ENCODE data around the gene PPCDC. TPM values are rescaled to one million over a fixed set of nuclear protein-coding genes. Genes with fewer than 3 reads are reported as not detected.
A peak's percentile ranks its signal among the peaks of the same experiment; 100 is the strongest.

The PPCDC gene
- total RNA-seq, 1 donor, result 17.4 TPM

- H3K9me3 ChIP-seq (ENCODE audit: low read depth, low read length), result no peaks in the 10 kb centered on the region
- no peak overlapping the region for H3K4me3 ChIP-seq (ENCODE audit: low read length)
- H3K4me1 ChIP-seq (ENCODE audit: insufficient read depth, low read length), result peaks cover 70% of the 10 kb centered on the region
- no peaks in the 10 kb centered on the region for H3K27me3 ChIP-seq (ENCODE audit: insufficient read depth, low read length)
Observed at GRCh38 chr15:75028991-75029377, 5.6 kb downstream of the PPCDC start.

DNA sequence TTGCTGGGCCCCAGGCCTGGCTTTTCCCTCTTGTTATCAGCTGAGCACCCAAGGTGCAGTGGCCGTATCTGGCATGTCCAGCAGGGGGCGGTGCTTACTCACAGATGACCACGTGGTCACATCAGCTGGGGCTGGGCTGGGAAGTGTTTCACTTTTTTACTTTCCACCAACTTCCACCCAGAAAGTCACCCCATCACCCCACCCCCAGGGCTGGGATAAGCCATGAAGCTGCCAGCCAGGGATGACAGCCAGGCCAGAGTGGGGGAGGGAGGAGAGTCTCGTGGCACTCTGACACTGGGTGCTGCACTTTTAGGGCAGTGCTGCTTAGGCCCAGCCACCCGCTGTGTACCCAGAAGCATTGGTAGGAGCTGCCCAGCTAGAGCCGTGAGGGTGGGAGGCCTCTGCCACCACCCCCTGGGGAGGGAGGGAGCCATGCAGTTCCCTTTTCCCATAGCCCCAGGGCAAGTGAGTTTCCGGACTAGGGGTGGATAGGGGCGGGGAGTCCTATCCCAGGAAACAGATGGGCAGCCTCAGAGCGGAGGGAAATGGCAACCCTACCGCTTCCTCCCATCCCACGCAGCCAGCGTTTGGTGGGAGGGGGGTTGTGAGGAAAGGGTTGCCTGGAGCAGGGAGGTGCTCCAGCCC, 6.1 kb downstream of the PPCDC start:
- no peaks in the 10 kb centered on the region for H3K9me3 ChIP-seq (ENCODE audit: low read depth, low read length)
- no peak overlapping the region for H3K4me3 ChIP-seq (ENCODE audit: low read length)

DNA sequence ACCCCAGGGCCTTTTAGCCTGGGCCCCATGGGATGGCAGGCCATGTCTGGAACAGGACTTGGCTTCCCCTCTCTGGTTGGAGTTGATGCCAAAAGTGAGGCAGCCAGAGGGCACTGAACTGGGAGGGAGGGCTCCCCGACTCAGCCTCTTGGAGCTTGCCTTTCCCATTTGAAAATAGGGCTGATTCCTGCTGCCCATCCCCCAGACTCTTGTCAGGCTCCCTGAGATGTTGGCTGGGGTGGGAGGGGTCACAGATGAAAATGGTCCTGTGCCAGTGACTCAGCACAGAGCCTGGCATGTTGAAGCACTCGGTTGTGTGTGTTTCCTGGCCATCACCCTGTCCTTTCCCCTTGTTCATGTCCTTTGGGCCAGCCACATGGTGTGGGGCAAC, 6.6 kb downstream of the PPCDC start:
- Histone ChIP-seq H3K4me1 (ENCODE audit: insufficient read depth, low read length) (peaks cover 70% of the 10 kb centered on the region), H3K9me3 (ENCODE audit: low read depth, low read length) (no peaks in the 10 kb centered on the region), H3K4me3 (ENCODE audit: low read length) (no peak overlapping the region), H3K27me3 (ENCODE audit: insufficient read depth, low read length) (no peaks in the 10 kb centered on the region)

More for the DNA sequence above, 6.1 kb downstream of the PPCDC start:
- H3K27me3 ChIP-seq (ENCODE audit: insufficient read depth, low read length), result no peaks in the 10 kb centered on the region
- peaks cover 70% of the 10 kb centered on the region for H3K4me1 ChIP-seq (ENCODE audit: insufficient read depth, low read length)

- Histone ChIP-seq H3K27me3 (ENCODE audit: insufficient read depth, low read length) (no peaks in the 10 kb centered on the region), H3K4me3 (ENCODE audit: low read length) (no peak overlapping the region), H3K9me3 (ENCODE audit: low read depth, low read length) (no peaks in the 10 kb centered on the region), H3K4me1 (ENCODE audit: insufficient read depth, low read length) (peaks cover 69% of the 10 kb centered on the region)
Observed at GRCh38 chr15:75030424-75030823, 7.0 kb downstream of the PPCDC start.

GRCh38 chr15:75031848-75032247, 8.5 kb downstream of the PPCDC start:
- Histone ChIP-seq H3K9me3 (ENCODE audit: low read depth, low read length) (no peaks in the 10 kb centered on the region), H3K4me1 (ENCODE audit: insufficient read depth, low read length) (peaks cover 65% of the 10 kb centered on the region), H3K4me3 (ENCODE audit: low read length) (no peak overlapping the region), H3K27me3 (ENCODE audit: insufficient read depth, low read length) (no peaks in the 10 kb centered on the region)

- Histone ChIP-seq H3K9me3 (ENCODE audit: low read depth, low read length) (no peaks in the 10 kb centered on the region), H3K4me3 (ENCODE audit: low read length) (no peak overlapping the region), H3K27me3 (ENCODE audit: insufficient read depth, low read length) (no peaks in the 10 kb centered on the region), H3K4me1 (ENCODE audit: insufficient read depth, low read length) (peaks cover 69% of the 10 kb centered on the region)
Observed at GRCh38 chr15:75032395-75032794, 9.0 kb downstream of the PPCDC start.

GRCh38 chr15:75033809-75034208, 10.4 kb downstream of the PPCDC start:
- Histone ChIP-seq H3K4me3 (ENCODE audit: low read length) (no peak overlapping the region), H3K4me1 (ENCODE audit: insufficient read depth, low read length) (peaks cover 79% of the 10 kb centered on the region), H3K9me3 (ENCODE audit: low read depth, low read length) (no peaks in the 10 kb centered on the region), H3K27me3 (ENCODE audit: insufficient read depth, low read length) (no peaks in the 10 kb centered on the region)

- no peak overlapping the region for H3K4me3 ChIP-seq (ENCODE audit: low read length)
- peaks cover 78% of the 10 kb centered on the region for H3K4me1 ChIP-seq (ENCODE audit: insufficient read depth, low read length)
- H3K27me3 ChIP-seq (ENCODE audit: insufficient read depth, low read length), result no peaks in the 10 kb centered on the region
- no peaks in the 10 kb centered on the region for H3K9me3 ChIP-seq (ENCODE audit: low read depth, low read length)
Observed at GRCh38 chr15:75034615-75035014, 11.2 kb downstream of the PPCDC start.

DNA sequence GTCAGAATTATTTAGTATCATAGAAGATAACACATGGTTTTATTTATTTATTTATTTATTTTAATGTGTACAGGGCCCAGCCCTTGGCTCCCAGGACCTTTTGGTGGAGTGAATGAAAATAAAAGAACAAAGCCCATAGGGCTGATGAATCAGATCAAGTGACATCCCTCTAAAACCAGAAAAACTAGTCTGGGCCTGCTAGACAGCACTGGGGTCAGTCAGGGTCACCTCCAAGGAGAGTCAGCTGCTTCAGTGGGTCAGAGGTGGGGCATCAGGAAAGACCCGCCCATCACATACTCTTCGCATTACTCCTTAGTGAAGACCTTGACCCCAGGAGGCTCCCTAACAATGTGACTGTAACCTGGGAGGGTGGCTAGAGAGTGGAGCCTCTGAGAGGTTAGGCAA, 12.8 kb downstream of the PPCDC start:
- no peaks in the 10 kb centered on the region for H3K9me3 ChIP-seq (ENCODE audit: low read depth, low read length)
- no peaks in the 10 kb centered on the region for H3K27me3 ChIP-seq (ENCODE audit: insufficient read depth, low read length)
- no peak overlapping the region for H3K4me3 ChIP-seq (ENCODE audit: low read length)
- peaks cover 69% of the 10 kb centered on the region for H3K4me1 ChIP-seq (ENCODE audit: insufficient read depth, low read length)

DNA sequence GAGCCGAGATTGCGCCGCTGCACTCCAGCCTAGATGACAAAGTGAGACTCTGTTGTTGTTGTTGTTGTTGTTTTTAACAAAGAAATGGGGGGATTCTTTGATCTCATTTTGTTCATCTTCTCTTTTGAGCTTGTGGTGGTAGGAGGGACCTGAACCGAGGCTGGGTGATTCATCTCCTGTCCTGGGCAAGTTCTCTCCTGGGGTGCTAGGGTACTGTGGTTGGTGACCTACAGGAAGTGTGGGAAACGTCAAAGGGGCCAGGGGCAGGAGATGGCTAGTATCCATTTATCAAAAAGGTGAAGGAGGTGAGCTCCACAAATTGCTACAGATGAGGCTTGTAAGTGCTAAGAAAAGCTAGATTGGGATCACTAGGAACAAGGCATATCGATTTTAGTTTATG, 14.3 kb downstream of the PPCDC start:
- no peaks in the 10 kb centered on the region for H3K27me3 ChIP-seq (ENCODE audit: insufficient read depth, low read length)
- peaks cover 71% of the 10 kb centered on the region for H3K4me1 ChIP-seq (ENCODE audit: insufficient read depth, low read length)
- H3K9me3 ChIP-seq (ENCODE audit: low read depth, low read length), result no peaks in the 10 kb centered on the region
- no peak overlapping the region for H3K4me3 ChIP-seq (ENCODE audit: low read length)

- Histone ChIP-seq H3K4me1 (ENCODE audit: insufficient read depth, low read length) (peaks cover 72% of the 10 kb centered on the region), H3K4me3 (ENCODE audit: low read length) (no peak overlapping the region), H3K27me3 (ENCODE audit: insufficient read depth, low read length) (no peaks in the 10 kb centered on the region), H3K9me3 (ENCODE audit: low read depth, low read length) (no peaks in the 10 kb centered on the region)
Observed at GRCh38 chr15:75038231-75038630, 14.8 kb downstream of the PPCDC start.

DNA sequence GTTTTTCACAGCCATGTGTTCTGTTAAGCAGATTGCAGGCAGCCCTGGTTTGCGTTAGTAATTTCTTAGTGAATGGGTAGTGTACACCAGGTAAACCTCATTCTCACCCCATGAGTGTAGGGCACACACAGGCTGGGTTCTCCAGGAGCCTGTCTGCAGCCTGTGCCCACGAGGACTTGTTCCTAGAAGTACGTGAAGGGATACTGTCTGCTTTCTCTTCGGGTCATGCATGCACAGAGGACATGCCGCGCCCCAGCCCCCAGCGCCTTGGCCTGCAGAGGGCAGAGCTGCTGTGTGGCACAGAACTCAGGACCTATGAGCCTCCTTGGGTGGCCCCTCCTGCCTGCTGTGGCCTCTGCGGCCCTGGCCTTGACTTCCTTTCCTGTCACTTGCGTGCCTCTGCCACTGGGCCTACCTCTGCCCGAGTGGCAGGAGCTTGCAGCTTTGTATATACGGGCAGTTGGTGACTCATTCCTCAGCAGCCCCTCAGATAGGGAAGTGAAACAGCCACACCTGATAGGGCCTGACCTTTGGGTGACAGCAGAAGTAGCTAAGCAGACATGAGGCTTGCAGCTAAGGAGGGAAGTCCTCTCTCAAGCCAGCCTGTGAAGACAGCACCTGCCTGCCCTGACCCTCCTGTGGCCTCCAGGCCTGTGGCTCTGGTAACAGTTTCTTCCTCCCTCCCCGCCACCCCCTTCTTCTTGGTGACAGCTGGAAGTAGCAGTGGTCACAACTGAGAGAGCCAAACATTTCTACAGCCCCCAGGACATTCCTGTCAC, 19.5 kb downstream of the PPCDC start:
- Histone ChIP-seq H3K27me3 (ENCODE audit: insufficient read depth, low read length) (no peaks in the 10 kb centered on the region), H3K4me1 (ENCODE audit: insufficient read depth, low read length) (peaks cover 88% of the 10 kb centered on the region), H3K9me3 (ENCODE audit: low read depth, low read length) (no peaks in the 10 kb centered on the region), H3K4me3 (ENCODE audit: low read length) (no peak overlapping the region)

GRCh38 chr15:75043509-75044257, 20.3 kb downstream of the PPCDC start:
- Histone ChIP-seq H3K27me3 (ENCODE audit: insufficient read depth, low read length) (no peaks in the 10 kb centered on the region), H3K4me3 (ENCODE audit: low read length) (peak overlapping the region; percentile 2), H3K9me3 (ENCODE audit: low read depth, low read length) (no peaks in the 10 kb centered on the region), H3K4me1 (ENCODE audit: insufficient read depth, low read length) (peaks cover 89% of the 10 kb centered on the region)

- peaks cover 84% of the 10 kb centered on the region for H3K4me1 ChIP-seq (ENCODE audit: insufficient read depth, low read length)
- no peaks in the 10 kb centered on the region for H3K9me3 ChIP-seq (ENCODE audit: low read depth, low read length)
- no peaks in the 10 kb centered on the region for H3K27me3 ChIP-seq (ENCODE audit: insufficient read depth, low read length)
- peak overlapping the region; percentile 2 for H3K4me3 ChIP-seq (ENCODE audit: low read length)
Observed at GRCh38 chr15:75044258-75044878, 21.0 kb downstream of the PPCDC start.
